Kidney epithelial cell (primary cell): Measurements from ENCODE around the gene TMEM108. TPM values are rescaled to one million over a fixed set of nuclear protein-coding genes. Genes with fewer than 3 reads are reported as not detected.

Source experiments
- DNase-seq: peaks from one replicate; pipeline ENCODE4 v3.0.0-alpha.2; 2010; ENCODE audit warnings: low read depth
- H3K27me3 ChIP-seq: 2 replicates; pipeline ENCODE4 v1.6.0; 2011; ENCODE audit warnings: low read length; ENCODE audit not compliant: control insufficient read depth, insufficient read depth
- H3K36me3 ChIP-seq: 2 replicates; pipeline ENCODE4 v1.5.1; 2011; ENCODE audit warnings: low read length; ENCODE audit not compliant: control insufficient read depth, insufficient read depth
- H3K4me3 ChIP-seq: 2 replicates; pipeline ENCODE4 v1.5.1; 2011; ENCODE audit warnings: low read depth, mild to moderate bottlenecking, control low read depth, low read length
- CTCF ChIP-seq: IDR thresholded peaks from 2 replicates; pipeline ENCODE4 v1.5.1; 2011; ENCODE audit warnings: mild to moderate bottlenecking, moderate library complexity, low read length, control low read depth, inconsistent platforms; ENCODE audit not compliant: insufficient read depth, poor library complexity, severe bottlenecking
- total RNA-seq: library from RNA; depleted of rRNA; stranded (reverse); fragments of >200 nt; gene quantifications from 2 replicates; pipeline ENCODE4 v1.2.3, GENCODE V29; 2015

The TMEM108 gene
- total RNA-seq, 1 donor from 2014 or later, result 4.4 TPM

- DNase-seq, result no peak
- no peak for TF ChIP-seq CTCF
- Histone ChIP-seq H3K4me3 (no peak overlapping the region), H3K36me3 (no peaks in the 10 kb centered on the region), H3K27me3 (no peaks in the 10 kb centered on the region)
These were observed 54.5 kb downstream of the TMEM108 start for GRCh38 chr3:133092681-133093080.

- H3K36me3 ChIP-seq, result no peaks in the 10 kb centered on the region
- no peaks in the 10 kb centered on the region for H3K27me3 ChIP-seq
- TF ChIP-seq CTCF, result no peak
- H3K4me3 ChIP-seq, result no peak overlapping the region
- DNase-seq, result no peak
These were observed 55.2 kb downstream of the TMEM108 start for GRCh38 chr3:133093366-133093765.

- Histone ChIP-seq H3K27me3 (no peaks in the 10 kb centered on the region), H3K36me3 (no peaks in the 10 kb centered on the region), H3K4me3 (no peak overlapping the region)
- TF ChIP-seq CTCF, result no peak
- peak; percentile 53 for DNase-seq
These were observed 58.9 kb downstream of the TMEM108 start for GRCh38 chr3:133096900-133097613.

- no peak for DNase-seq
- H3K4me3 ChIP-seq, result no peak overlapping the region
- H3K36me3 ChIP-seq, result no peaks in the 10 kb centered on the region
- no peak for TF ChIP-seq CTCF
- H3K27me3 ChIP-seq, result no peaks in the 10 kb centered on the region
These were observed 65.5 kb downstream of the TMEM108 start for GRCh38 chr3:133103706-133104105.

- Histone ChIP-seq H3K4me3 (no peak overlapping the region), H3K27me3 (no peaks in the 10 kb centered on the region), H3K36me3 (no peaks in the 10 kb centered on the region)
- DNase-seq, result no peak
- TF ChIP-seq CTCF, result no peak
These were observed 68.0 kb downstream of the TMEM108 start for GRCh38 chr3:133106169-133106568.

GRCh38 chr3:133112666-133113065 lies 74.5 kb downstream of the TMEM108 start:
- DNase-seq, result no peak
- no peak for TF ChIP-seq CTCF
- Histone ChIP-seq H3K36me3 (no peaks in the 10 kb centered on the region), H3K27me3 (no peaks in the 10 kb centered on the region), H3K4me3 (no peak overlapping the region)
